K562 (cell line): ENCODE measurements around the gene CREB3L2. TPM values are rescaled to one million over a fixed set of nuclear protein-coding genes. Genes with fewer than 3 reads are reported as not detected.
A peak's percentile ranks its signal among the peaks of the same experiment; 100 is the strongest.

Experiments
- CBFA2T3 ChIP-seq: fragments of 450-650 bp; IDR thresholded peaks from 2 replicates; pipeline ENCODE4 v1.6.1; 2017
- CHAMP1 ChIP-seq: fragments of 450-650 bp; IDR thresholded peaks from 2 replicates; pipeline ENCODE4 v1.6.1; 2016; ENCODE audit warnings: mild to moderate bottlenecking
- GTF2F1 ChIP-seq: IDR thresholded peaks from 2 replicates; pipeline ENCODE4 v1.6.1; 2011; ENCODE audit warnings: low read depth, low read length, improper control_type of control experiment
- HEY1 ChIP-seq: fragments of 250-450 bp; sonication (Bioruptor Pico); IDR thresholded peaks from 2 replicates; pipeline ENCODE4 v1.5.0; 2020; ENCODE audit warnings: mild to moderate bottlenecking, moderate library complexity, borderline replicate concordance
- NONO ChIP-seq, 2 experiments: fragments of 200-400 bp in 1 of 2; fragments of 450-650 bp in 1 of 2; formaldehyde crosslinking in 1 of 2; IDR thresholded peaks; 2 replicates each; pipeline ENCODE4 v1.6.1; 2017; ENCODE audit warnings: low read depth in 2 of 2, mild to moderate bottlenecking in 2 of 2, moderate library complexity in 2 of 2, low read length in 1 of 2
- SFPQ ChIP-seq: fragments of 200-400 bp; formaldehyde crosslinking; IDR thresholded peaks from 2 replicates; pipeline ENCODE4 v1.6.1; 2017; ENCODE audit warnings: mild to moderate bottlenecking, low read depth, low read length, moderate library complexity
- SMAD3 ChIP-seq: fragments of 450-650 bp; formaldehyde crosslinking; conservative IDR thresholded peaks from 2 replicates; pipeline ENCODE4 v1.4.0; 2020; ENCODE audit warnings: mild to moderate bottlenecking
- TEAD1 ChIP-seq, 2 experiments: fragments of 450-650 bp in 1 of 2; sonication (generic) in 1 of 2; formaldehyde crosslinking; IDR thresholded peaks; 2 replicates each; pipeline versions ENCODE4 v1.4.0 to v1.8.0; 2020 to 2022; ENCODE audit warnings: mild to moderate bottlenecking in 2 of 2, missing genetic modification reagents in 1 of 2
- ZC3H8 ChIP-seq: fragments of 450-650 bp; IDR thresholded peaks from 2 replicates; pipeline ENCODE4 v1.6.1; 2017
- ZNF197 ChIP-seq: fragments of 200-800 bp; sonication (Bioruptor generic); IDR thresholded peaks from 2 replicates; pipeline ENCODE4 v1.6.1; 2016; ENCODE audit warnings: low read depth, missing genetic modification characterization, missing compliant biosample characterization
- ZNF644 ChIP-seq: fragments of 200-800 bp; sonication (Bioruptor generic); IDR thresholded peaks from 2 replicates; pipeline ENCODE4 v1.6.1; 2016; ENCODE audit warnings: low read depth, missing genetic modification characterization, missing compliant biosample characterization
- polyA plus RNA-seq, 8 experiments: library from polyadenylated mRNA; depleted of rRNA in 4 of 8; stranded (reverse) in 5 of 8; unstranded in 3 of 8; fragments of >200 nt; fragmentation: Nextera tagmentation in 2 of 8; fragmentation: Illumina TruSeq in 1 of 8; extraction: Ambion mirVana in 2 of 8; extraction: Trizol in 1 of 8; gene quantifications; 2 replicates each; pipeline versions ENCODE4 v1.2.1 to v1.2.3, GENCODE V29; 2011 to 2014; ENCODE audit warnings: inconsistent platforms in 1 of 8, missing spikeins in 1 of 8
- total RNA-seq, 7 experiments: library from RNA; depleted of rRNA in 6 of 7; stranded (reverse); fragments of >200 nt in 6 of 7; fragmentation: Illumina TruSeq in 2 of 7; extraction: Trizol in 2 of 7; gene quantifications; 2 replicates each; pipeline versions ENCODE4 v1.2.1 to v1.2.3, GENCODE V29; 2011 to 2021; ENCODE audit warnings: low replicate concordance in 1 of 7
- TF ChIP-seq, protein P1 (sequence below), 3 experiments: fragments of 200-800 bp in 1 of 3; sonication (Bioruptor generic) in 1 of 3; sonication (generic) in 1 of 3; formaldehyde crosslinking in 1 of 3; IDR thresholded peaks; 2 replicates each; pipeline versions ENCODE4 v1.6.1 to v1.8.0; 2016 to 2022; ENCODE audit warnings: mild to moderate bottlenecking in 2 of 3, missing compliant biosample characterization in 2 of 3, missing genetic modification characterization in 2 of 3, missing genetic modification reagents in 1 of 3

Gene CREB3L2
- total and polyA plus RNA-seq, 9 of the 15 experiments (the other 6 are each of a cell fraction or from before 2014, with no cell fraction given) = 7.1 to 45.6 (median 15.8) TPM

DNA sequence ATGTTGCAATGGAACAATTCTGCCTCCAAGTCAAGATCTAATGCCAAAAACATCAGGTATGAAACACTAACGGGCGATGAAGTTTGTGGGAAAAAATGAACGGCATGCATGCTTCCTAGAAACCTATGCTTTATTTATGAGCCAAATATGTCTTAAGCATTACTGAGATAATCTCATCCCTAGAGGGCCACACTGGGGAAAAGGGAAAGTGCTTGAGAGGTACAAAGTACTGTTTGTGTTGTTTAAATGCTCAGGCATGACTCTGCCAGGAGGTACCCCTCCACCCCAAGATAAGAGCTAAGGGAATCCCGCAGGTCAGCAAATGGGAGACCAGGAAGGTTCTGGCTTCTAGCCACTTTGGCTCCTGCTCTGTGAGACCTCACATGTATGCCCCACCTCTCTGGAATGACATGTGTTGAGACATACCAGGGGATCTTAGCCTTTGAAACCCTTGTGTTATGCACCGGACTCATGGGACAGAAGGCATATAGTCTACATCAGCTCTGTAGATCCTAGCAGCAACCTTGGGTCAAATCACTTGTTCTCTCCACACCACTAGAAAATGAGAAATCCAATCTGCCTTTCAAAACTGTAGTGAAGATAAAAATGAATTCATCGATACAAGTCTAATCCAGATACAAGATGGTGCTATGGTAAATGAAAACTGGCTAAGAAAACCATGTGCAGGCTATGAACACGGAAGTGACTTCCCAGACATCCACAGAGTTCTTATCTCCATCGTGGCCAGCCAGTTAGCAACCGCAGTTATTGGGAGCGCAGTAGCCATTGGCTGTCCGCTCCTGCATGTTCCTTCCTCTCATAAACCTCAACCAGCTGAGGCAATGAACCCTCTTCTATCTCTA lies 61.0 kb downstream of the CREB3L2 start (continued):
- TF ChIP-seq SFPQ = no peak
- TF ChIP-seq, protein P1, sequence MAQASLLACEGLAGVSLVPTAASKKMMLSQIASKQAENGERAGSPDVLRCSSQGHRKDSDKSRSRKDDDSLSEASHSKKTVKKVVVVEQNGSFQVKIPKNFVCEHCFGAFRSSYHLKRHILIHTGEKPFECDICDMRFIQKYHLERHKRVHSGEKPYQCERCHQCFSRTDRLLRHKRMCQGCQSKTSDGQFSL (CRISPR knock-in tag; IDR thresholded peaks at IDR 0.05) = no peak
- TF ChIP-seq, protein P1 (tag; IDR thresholded peaks at IDR 0.05) = peak in 1 of 2 experiments; percentile 71; a peak in 2 of 4 replicates
- TF ChIP-seq CBFA2T3 = no peak
- no peak for TF ChIP-seq ZC3H8
- no peak for TF ChIP-seq HEY1 (CRISPR knock-in tag)
- TF ChIP-seq SMAD3 = no peak
- no peak for TF ChIP-seq ZNF197 (CRISPR knock-in tag)
- TF ChIP-seq NONO (IDR thresholded peaks at IDR 0.05; ENCODE audit: low read depth in 2 of 2, low read length in 1 of 2) = no peak
- TF ChIP-seq TEAD1 (CRISPR knock-in tag; IDR thresholded peaks at IDR 0.05) = 0 out of 4 replicates have a peak, but pooled peaks of 1 of the 2 experiments have one; percentile 39
- TF ChIP-seq ZNF644 (tag) = peak; percentile 66; the same call in 1 of the 2 replicates
- TF ChIP-seq GTF2F1 = no peak
- no peak for TF ChIP-seq CHAMP1
